HG03558 (cell line): ENCODE data around the gene MCC.

Experiments used
- ATAC-seq: cut with Tn5 transposase; IDR thresholded peaks from one replicate; pipeline ENCODE4 v1.9.1; 2021; ENCODE audit warnings: moderate number of reproducible peaks; ENCODE audit not compliant: unreplicated experiment; ENCODE audit errors: extremely low read depth

The MCC gene

GRCh38 chr5:113052041-113052795 lies 436.0 kb downstream of the MCC start:
- ATAC-seq: no peak

- ATAC-seq: no peak
These were observed 437.4 kb downstream of the MCC start for GRCh38 chr5:113050721-113051382.

GRCh38 chr5:113048931-113049330 lies 439.3 kb downstream of the MCC start:
- ATAC-seq: no peak

- peak; percentile 78 for ATAC-seq
These were observed 440.3 kb downstream of the MCC start for GRCh38 chr5:113047733-113048652.

GRCh38 chr5:113047234-113047633 lies 441.0 kb downstream of the MCC start:
- ATAC-seq: no peak

GRCh38 chr5:113044776-113045465 lies 443.3 kb downstream of the MCC start:
- ATAC-seq: no peak

- ATAC-seq: no peak
These were observed 444.7 kb downstream of the MCC start for GRCh38 chr5:113043491-113043931.

GRCh38 chr5:113042491-113043243 lies 445.6 kb downstream of the MCC start:
- ATAC-seq: no peak

- ATAC-seq: no peak
These were observed 447.5 kb downstream of the MCC start for GRCh38 chr5:113040672-113041260.

GRCh38 chr5:113039934-113040285 lies 448.3 kb downstream of the MCC start:
- ATAC-seq: no peak

- ATAC-seq: no peak
These were observed 448.9 kb downstream of the MCC start for GRCh38 chr5:113039229-113039933.

GRCh38 chr5:113038714-113039113 lies 449.5 kb downstream of the MCC start:
- ATAC-seq: no peak

- no peak for ATAC-seq
These were observed 450.1 kb downstream of the MCC start for GRCh38 chr5:113038136-113038535.

GRCh38 chr5:113036826-113037225 lies 451.4 kb downstream of the MCC start:
- no peak for ATAC-seq

- ATAC-seq: no peak
These were observed 451.9 kb downstream of the MCC start for GRCh38 chr5:113036321-113036720.

- ATAC-seq: no peak
These were observed 453.2 kb downstream of the MCC start for GRCh38 chr5:113035096-113035495.

- ATAC-seq: no peak
These were observed 454.0 kb downstream of the MCC start for GRCh38 chr5:113034182-113034773.

- no peak for ATAC-seq
These were observed 456.7 kb downstream of the MCC start for GRCh38 chr5:113031557-113031956.
